Keratinocyte (primary cell): ENCODE results near the gene DST. TPM values are rescaled to one million over a fixed set of nuclear protein-coding genes. Genes with fewer than 3 reads are reported as not detected.

ENCODE experiments used
- DNase-seq: peaks from one replicate; pipeline ENCODE4 v3.0.0-alpha.2; 2011; ENCODE audit warnings: low read depth, missing footprints, low spot score
- FAIRE-seq: peaks from 2 replicates; lab custom pipeline; 2011; peaks lifted over from hg19 to GRCh38; lab: Jason Lieb, UNC
- H2AFZ ChIP-seq: 2 replicates; pipeline ENCODE4 v1.6.0; 2012; ENCODE audit warnings: low read length, control low read depth, inconsistent platforms; ENCODE audit not compliant: control insufficient read depth
- H3K27ac ChIP-seq: 2 replicates; pipeline ENCODE4 v1.5.1; 2011; ENCODE audit warnings: low read length; ENCODE audit not compliant: control insufficient read depth, insufficient read depth
- H3K27me3 ChIP-seq: 3 replicates; pipeline ENCODE4 v1.6.0; 2011; ENCODE audit warnings: low read length; ENCODE audit not compliant: control insufficient read depth, insufficient read depth; ENCODE audit errors: extremely low read depth
- H3K36me3 ChIP-seq, 2 experiments: 2 replicates in 1 of 2; 3 replicates in 1 of 2; pipeline ENCODE4 v1.5.1; 2011; ENCODE audit warnings: low read length in 2 of 2, mild to moderate bottlenecking in 1 of 2; ENCODE audit not compliant: control insufficient read depth in 2 of 2, insufficient read depth in 2 of 2; ENCODE audit errors: extremely low read depth in 1 of 2
- H3K4me1 ChIP-seq: 3 replicates; pipeline ENCODE4 v1.5.1; 2011; ENCODE audit warnings: low read length; ENCODE audit not compliant: control insufficient read depth, insufficient read depth; ENCODE audit errors: extremely low read depth
- H3K4me2 ChIP-seq: 3 replicates; pipeline ENCODE4 v1.6.0; 2011; ENCODE audit warnings: low read depth, low read length; ENCODE audit not compliant: control insufficient read depth, insufficient read depth; ENCODE audit errors: extremely low read depth
- H3K4me3 ChIP-seq, 3 experiments: fragments of 200-600 bp in 1 of 3; sonication (generic) in 1 of 3; 2 replicates in 2 of 3; 3 replicates in 1 of 3; pipeline ENCODE4 v1.5.1; 2011 to 2016; ENCODE audit warnings: low read length in 3 of 3, mild to moderate bottlenecking in 3 of 3, control low read depth in 2 of 3, inconsistent platforms in 1 of 3, low read depth in 1 of 3, mixed read lengths in 1 of 3, mixed run types in 1 of 3, moderate library complexity in 1 of 3; ENCODE audit not compliant: control insufficient read depth in 2 of 3, insufficient read depth in 2 of 3; ENCODE audit errors: extremely low read depth in 1 of 3
- H3K79me2 ChIP-seq: 2 replicates; pipeline ENCODE4 v1.6.0; 2012; ENCODE audit warnings: low read length; ENCODE audit not compliant: control insufficient read depth, insufficient read depth
- H3K9ac ChIP-seq: 3 replicates; pipeline ENCODE4 v1.6.0; 2011; ENCODE audit warnings: low read length; ENCODE audit not compliant: control insufficient read depth, insufficient read depth; ENCODE audit errors: extremely low read depth
- H3K9me1 ChIP-seq: 3 replicates; pipeline ENCODE4 v1.6.0; 2011; ENCODE audit warnings: low read length; ENCODE audit not compliant: control insufficient read depth, insufficient read depth; ENCODE audit errors: extremely low read depth
- H3K9me3 ChIP-seq: 2 replicates; pipeline ENCODE4 v1.5.1; 2012; ENCODE audit warnings: low read depth, low read length; ENCODE audit not compliant: control insufficient read depth
- H4K20me1 ChIP-seq: 3 replicates; pipeline ENCODE4 v1.6.0; 2011; ENCODE audit warnings: low read length; ENCODE audit not compliant: control insufficient read depth, insufficient read depth; ENCODE audit errors: extremely low read depth
- CTCF ChIP-seq, 3 experiments: IDR thresholded peaks in 1 of 3; conservative IDR thresholded peaks in 1 of 3; optimal IDR thresholded peaks in 1 of 3; 2 replicates in 2 of 3; 3 replicates in 1 of 3; pipeline versions ENCODE3 to v1.5.1; 2011; ENCODE audit warnings: low read length in 3 of 3, mild to moderate bottlenecking in 3 of 3, moderate library complexity in 2 of 3, control low read depth in 1 of 3, inconsistent platforms in 1 of 3; ENCODE audit not compliant: insufficient read depth in 2 of 3; ENCODE audit errors: extremely low read depth in 1 of 3
- EZH2 ChIP-seq: IDR thresholded peaks from one replicate; pipeline ENCODE4 v1.6.1; 2012; ENCODE audit warnings: inconsistent platforms, mild to moderate bottlenecking, low read length, moderate library complexity
- dilution Hi-C: fragments of 300-500 bp; cut with MboI; formaldehyde crosslinking; loops from one replicate; pipeline ENCODE4 v1.7.0; 2020; ENCODE audit warnings: low sequenced_read_pairs; ENCODE audit not compliant: extremely low pct_ligation_motif_present
- polyA plus RNA-seq, 5 experiments: library from polyadenylated mRNA; depleted of rRNA in 3 of 5; stranded (reverse) in 3 of 5; stranded (forward) in 1 of 5; unstranded in 1 of 5; fragments of >200 nt; gene quantifications; 1 replicate in 1 of 5; 2 replicates in 3 of 5; 3 replicates in 1 of 5; pipeline versions ENCODE4 v1.2.1 to v1.2.3, GENCODE V29; 2011 to 2012; ENCODE audit warnings: missing spikeins in 2 of 5, low read depth in 1 of 5, low replicate concordance in 1 of 5

DST gene
- polyA plus RNA-seq, 1 donor (not counting 4 experiments of a cell fraction or from before 2014, with no cell fraction given), result 455 TPM

- no peaks in the 10 kb centered on the region for H3K27me3 ChIP-seq
- no peaks in the 10 kb centered on the region for H4K20me1 ChIP-seq
- H3K4me3 ChIP-seq, result no peak overlapping the region
- no peaks in the 10 kb centered on the region for H3K9me1 ChIP-seq
- dilution Hi-C loops, result loop anchor here (25.0 kb wide), 1 partner anchor 94 kb away; no protein-coding TSS in a partner anchor
- no peak overlapping the region for H3K4me2 ChIP-seq
- FAIRE-seq (no peak), DNase-seq (no peak)
- peaks cover 7 to 12% of the 10 kb centered on the region in 2 experiments for H3K36me3 ChIP-seq
- H3K79me2 ChIP-seq, result no peaks in the 10 kb centered on the region
- H2AFZ ChIP-seq, result no peak overlapping the region
- no peak overlapping the region for H3K27ac ChIP-seq
- H3K4me1 ChIP-seq, result no peaks in the 10 kb centered on the region
- no peaks in the 10 kb centered on the region for H3K9me3 ChIP-seq
- no peak overlapping the region for H3K9ac ChIP-seq
- TF ChIP-seq EZH2, result no peak
- TF ChIP-seq CTCF (optimal IDR thresholded peaks at IDR 0.05 in 1 of 3, IDR thresholded peaks at IDR 0.05 in 1 of 3, conservative IDR thresholded peaks at IDR 0.05 in 1 of 3; ENCODE audit: extremely low read depth in 1 of 3, insufficient read depth in 2 of 3, low read length in 3 of 3), result no peak
These were observed 185.9 kb downstream of the DST start for GRCh38 chr6:56456785-56457184.

- H3K79me2 ChIP-seq, result no peaks in the 10 kb centered on the region
- H3K27ac ChIP-seq, result no peak overlapping the region
- no peak overlapping the region for H2AFZ ChIP-seq
- H3K4me2 ChIP-seq, result no peak overlapping the region
- FAIRE-seq (no peak), DNase-seq (no peak)
- no peaks in the 10 kb centered on the region for H3K27me3 ChIP-seq
- H3K9me3 ChIP-seq, result no peaks in the 10 kb centered on the region
- H4K20me1 ChIP-seq, result no peaks in the 10 kb centered on the region
- no peaks in the 10 kb centered on the region for H3K36me3 ChIP-seq
- TF ChIP-seq CTCF (optimal IDR thresholded peaks at IDR 0.05 in 1 of 3, IDR thresholded peaks at IDR 0.05 in 1 of 3, conservative IDR thresholded peaks at IDR 0.05 in 1 of 3; ENCODE audit: extremely low read depth in 1 of 3, insufficient read depth in 2 of 3, low read length in 3 of 3), result no peak
- TF ChIP-seq EZH2, result no peak
- H3K9ac ChIP-seq, result no peak overlapping the region
- H3K4me3 ChIP-seq, result no peak overlapping the region
- H3K9me1 ChIP-seq, result no peaks in the 10 kb centered on the region
- dilution Hi-C loops, result loop anchor here (25.0 kb wide), 1 partner anchor 89 kb away; no protein-coding TSS in a partner anchor
- no peaks in the 10 kb centered on the region for H3K4me1 ChIP-seq
These were observed 191.6 kb downstream of the DST start for GRCh38 chr6:56450882-56451739.
